ENCODE data around the gene AKR1A1. TPM values are rescaled to one million over a fixed set of nuclear protein-coding genes. Genes with fewer than 3 reads are reported as not detected.
A peak's percentile ranks its signal among the peaks of the same experiment; 100 is the strongest.

AKR1A1 gene
- total RNA-seq, 1 donor from 2014 or later, result 167 TPM

DNA sequence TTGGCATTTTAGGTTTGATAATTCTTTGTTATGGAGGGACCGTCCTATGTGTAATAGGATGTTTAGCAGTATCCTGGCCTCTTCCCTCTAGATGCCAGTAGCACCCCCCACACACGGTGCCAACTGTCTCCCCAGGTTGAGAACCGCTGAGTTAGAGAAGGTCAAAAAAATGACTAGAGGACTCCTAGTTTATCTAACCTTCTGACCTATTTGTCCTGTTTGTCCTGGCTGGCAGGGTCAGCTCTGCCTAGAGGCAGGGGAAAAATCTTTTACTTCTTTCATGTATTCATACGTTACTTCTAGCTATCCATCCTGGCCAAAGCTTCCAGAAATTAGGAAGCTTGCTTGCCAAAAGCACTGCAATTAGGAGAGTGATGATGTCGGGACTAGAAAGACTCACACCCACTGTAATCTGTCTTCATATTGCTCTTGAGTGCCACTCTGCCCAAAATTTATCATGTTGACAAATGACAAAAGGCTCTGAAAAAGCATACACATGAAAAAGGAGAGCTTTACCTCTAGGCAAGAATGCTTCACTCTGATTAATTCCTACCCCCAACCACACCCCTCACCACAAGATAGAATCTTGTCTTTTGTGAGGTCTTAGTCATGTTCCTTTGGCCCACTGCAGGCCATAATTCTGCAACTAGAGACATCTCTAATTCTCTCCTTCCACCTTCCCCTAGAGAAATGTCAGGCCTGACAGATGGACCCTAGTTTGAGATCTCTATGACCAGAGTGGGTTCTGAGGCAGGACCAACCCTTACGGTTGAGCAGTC is 14.4 kb upstream of the AKR1A1 start:
- ATAC-seq, result no peak
- intact Hi-C loops (cut with DNase I), result no loop called here

DNA sequence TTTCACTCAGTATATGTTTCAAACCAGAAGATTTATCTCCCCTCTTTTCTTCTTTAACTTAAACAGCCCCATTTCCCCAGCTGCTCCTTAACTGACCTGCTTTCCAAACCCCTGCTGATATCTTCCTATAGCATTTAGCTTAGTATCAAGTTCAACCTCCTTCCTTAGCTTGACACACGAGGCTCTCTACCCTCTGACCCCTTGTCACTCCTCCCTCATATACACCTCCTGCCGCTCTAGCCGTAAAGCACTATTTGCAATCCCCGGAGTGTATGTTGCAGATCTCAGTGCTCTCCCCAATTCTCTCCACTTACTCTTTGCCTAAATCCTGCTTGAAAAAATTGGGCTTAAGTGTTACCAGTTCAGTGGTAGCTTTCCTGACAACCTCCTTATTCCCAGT is 13.7 kb upstream of the AKR1A1 start:
- TF ChIP-seq, protein P1, sequence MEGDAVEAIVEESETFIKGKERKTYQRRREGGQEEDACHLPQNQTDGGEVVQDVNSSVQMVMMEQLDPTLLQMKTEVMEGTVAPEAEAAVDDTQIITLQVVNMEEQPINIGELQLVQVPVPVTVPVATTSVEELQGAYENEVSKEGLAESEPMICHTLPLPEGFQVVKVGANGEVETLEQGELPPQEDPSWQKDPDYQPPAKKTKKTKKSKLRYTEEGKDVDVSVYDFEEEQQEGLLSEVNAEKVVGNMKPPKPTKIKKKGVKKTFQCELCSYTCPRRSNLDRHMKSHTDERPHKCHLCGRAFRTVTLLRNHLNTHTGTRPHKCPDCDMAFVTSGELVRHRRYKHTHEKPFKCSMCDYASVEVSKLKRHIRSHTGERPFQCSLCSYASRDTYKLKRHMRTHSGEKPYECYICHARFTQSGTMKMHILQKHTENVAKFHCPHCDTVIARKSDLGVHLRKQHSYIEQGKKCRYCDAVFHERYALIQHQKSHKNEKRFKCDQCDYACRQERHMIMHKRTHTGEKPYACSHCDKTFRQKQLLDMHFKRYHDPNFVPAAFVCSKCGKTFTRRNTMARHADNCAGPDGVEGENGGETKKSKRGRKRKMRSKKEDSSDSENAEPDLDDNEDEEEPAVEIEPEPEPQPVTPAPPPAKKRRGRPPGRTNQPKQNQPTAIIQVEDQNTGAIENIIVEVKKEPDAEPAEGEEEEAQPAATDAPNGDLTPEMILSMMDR (IDR thresholded peaks at IDR 0.05), result no peak
- H3K27me3 ChIP-seq, result no peaks in the 10 kb centered on the region
- H3K36me3 ChIP-seq, result no peaks in the 10 kb centered on the region
- no peak overlapping the region for H3K4me3 ChIP-seq
- no peaks in the 10 kb centered on the region for H3K4me1 ChIP-seq
- intact Hi-C loops (cut with DNase I), result no loop called here
- ATAC-seq (no peak), DNase-seq (no peak)
- H3K27ac ChIP-seq, result no peak overlapping the region
- no peaks in the 10 kb centered on the region for H3K9me3 ChIP-seq

More for the DNA sequence above, 14.4 kb upstream of the AKR1A1 start:
- H3K27me3 ChIP-seq, result no peaks in the 10 kb centered on the region
- no peak overlapping the region for H3K27ac ChIP-seq
- H3K4me3 ChIP-seq, result no peak overlapping the region
- H3K4me1 ChIP-seq, result no peaks in the 10 kb centered on the region
- H3K36me3 ChIP-seq, result no peaks in the 10 kb centered on the region
- H3K9me3 ChIP-seq, result no peaks in the 10 kb centered on the region
- DNase-seq, result no peak
- TF ChIP-seq, protein P1 (IDR thresholded peaks at IDR 0.05), result no peak

DNA sequence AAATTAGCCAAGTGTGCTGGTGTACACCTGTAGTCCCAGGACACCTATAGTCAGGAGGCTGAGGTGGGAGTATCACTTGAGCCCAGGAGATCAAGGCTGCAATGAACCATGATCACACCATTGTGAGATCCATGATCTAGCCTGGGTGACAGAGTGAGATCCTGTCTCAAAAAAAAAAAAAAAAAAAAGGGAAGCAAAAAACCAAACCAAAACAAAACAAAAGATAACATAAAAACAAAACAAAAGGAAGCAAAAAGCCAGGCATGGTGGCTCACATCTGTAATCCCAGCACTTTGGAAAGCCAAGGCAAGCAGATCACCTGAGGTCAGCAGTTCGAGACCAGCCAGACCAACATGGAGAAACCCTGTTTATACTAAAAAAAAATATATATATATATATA is 9.4 kb upstream of the AKR1A1 start:
- no peaks in the 10 kb centered on the region for H3K9me3 ChIP-seq
- ATAC-seq (no peak), DNase-seq (no peak)
- no peaks in the 10 kb centered on the region for H3K36me3 ChIP-seq
- TF ChIP-seq, protein P1 (IDR thresholded peaks at IDR 0.05), result no peak
- H3K27ac ChIP-seq, result no peak overlapping the region
- H3K4me3 ChIP-seq, result no peak overlapping the region
- H3K4me1 ChIP-seq, result peaks cover 31% of the 10 kb centered on the region
- intact Hi-C loops (cut with DNase I), result no loop called here
- H3K27me3 ChIP-seq, result no peaks in the 10 kb centered on the region

DNA sequence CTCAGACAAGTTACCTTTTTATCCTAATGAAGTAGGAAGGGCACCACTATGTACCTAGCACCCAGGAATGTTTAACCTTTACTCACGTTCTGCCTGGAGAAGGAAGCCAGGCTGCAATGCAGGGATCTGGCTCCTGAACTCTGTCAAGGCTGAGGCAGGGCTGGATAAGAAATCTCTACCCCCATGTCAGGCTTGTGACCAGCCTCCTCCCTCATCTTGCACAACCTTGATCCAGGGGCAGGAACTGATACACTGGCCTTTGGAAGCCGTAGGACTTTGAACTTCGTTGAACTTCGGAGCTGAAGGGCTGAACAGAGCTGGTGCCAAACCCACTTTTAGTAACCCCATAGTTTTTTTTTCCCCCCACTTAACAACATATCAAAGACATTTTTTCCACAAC is 8.0 kb upstream of the AKR1A1 start:
- intact Hi-C loops (cut with DNase I), result no loop called here
- TF ChIP-seq, protein P1 (IDR thresholded peaks at IDR 0.05), result no peak
- Histone ChIP-seq H3K27ac (peak overlapping the region; percentile 65), H3K36me3 (no peaks in the 10 kb centered on the region), H3K4me1 (peaks cover 31% of the 10 kb centered on the region), H3K27me3 (no peaks in the 10 kb centered on the region), H3K4me3 (no peak overlapping the region), H3K9me3 (no peaks in the 10 kb centered on the region)
- DNase-seq (peak; percentile 66), ATAC-seq (peak; percentile 83)

DNA sequence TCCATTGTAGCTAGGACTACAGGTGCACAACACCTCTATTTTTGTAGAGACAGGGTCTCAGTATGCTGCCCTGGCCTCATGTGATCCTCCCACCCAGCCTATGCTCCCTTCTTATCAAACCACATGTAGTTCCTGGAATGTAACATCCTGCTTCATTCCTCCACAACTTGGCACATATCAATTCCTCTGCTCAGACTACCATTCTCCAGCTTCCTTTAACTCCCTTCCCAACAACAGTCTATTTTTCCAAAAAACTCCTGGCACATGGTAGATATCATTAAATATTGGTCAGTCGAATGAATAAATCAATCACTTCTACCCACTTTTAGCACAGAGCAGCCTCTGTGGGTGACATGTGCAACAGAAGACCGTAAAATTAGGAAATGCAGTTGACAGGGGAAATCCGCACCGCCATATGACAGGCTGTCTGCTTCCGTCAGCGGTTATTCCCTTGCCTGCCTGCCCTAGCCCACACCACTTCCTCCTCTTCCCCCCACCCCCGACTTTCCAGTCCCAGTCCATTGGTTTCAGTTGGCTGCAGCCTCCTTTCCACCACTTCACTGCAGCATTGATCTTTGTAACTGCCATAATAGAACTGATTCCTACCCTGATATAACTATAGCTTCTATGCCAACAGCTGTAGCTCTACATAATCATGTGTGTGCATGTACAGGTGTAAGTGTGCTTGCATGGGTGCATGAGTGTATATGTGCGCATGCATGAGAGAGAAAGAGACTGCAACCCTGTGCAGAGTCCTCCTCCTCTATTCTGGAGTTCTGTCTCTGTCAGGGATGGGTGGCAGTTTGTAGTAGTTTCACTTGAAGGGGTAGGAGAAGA is 6.8 kb upstream of the AKR1A1 start:
- peak; percentile 92 for ATAC-seq
- H3K4me3 ChIP-seq, result no peak overlapping the region
- intact Hi-C loops (cut with DNase I), result no loop called here
- H3K36me3 ChIP-seq, result no peaks in the 10 kb centered on the region
- TF ChIP-seq, protein P1 (IDR thresholded peaks at IDR 0.05), result no peak
- H3K27me3 ChIP-seq, result no peaks in the 10 kb centered on the region
- no peaks in the 10 kb centered on the region for H3K9me3 ChIP-seq
- DNase-seq, result peak; percentile 78
- peak overlapping the region; percentile 55 for H3K27ac ChIP-seq
- peaks cover 31% of the 10 kb centered on the region for H3K4me1 ChIP-seq
